ENCODE data around the gene COL1A1.

COL1A1 gene

GRCh38 chr17:50217591-50217990, 16.2 kb upstream of the COL1A1 start:
- no peaks in the 10 kb centered on the region for H3K9me2 ChIP-seq (ENCODE audit: low read depth, low read length)

DNA sequence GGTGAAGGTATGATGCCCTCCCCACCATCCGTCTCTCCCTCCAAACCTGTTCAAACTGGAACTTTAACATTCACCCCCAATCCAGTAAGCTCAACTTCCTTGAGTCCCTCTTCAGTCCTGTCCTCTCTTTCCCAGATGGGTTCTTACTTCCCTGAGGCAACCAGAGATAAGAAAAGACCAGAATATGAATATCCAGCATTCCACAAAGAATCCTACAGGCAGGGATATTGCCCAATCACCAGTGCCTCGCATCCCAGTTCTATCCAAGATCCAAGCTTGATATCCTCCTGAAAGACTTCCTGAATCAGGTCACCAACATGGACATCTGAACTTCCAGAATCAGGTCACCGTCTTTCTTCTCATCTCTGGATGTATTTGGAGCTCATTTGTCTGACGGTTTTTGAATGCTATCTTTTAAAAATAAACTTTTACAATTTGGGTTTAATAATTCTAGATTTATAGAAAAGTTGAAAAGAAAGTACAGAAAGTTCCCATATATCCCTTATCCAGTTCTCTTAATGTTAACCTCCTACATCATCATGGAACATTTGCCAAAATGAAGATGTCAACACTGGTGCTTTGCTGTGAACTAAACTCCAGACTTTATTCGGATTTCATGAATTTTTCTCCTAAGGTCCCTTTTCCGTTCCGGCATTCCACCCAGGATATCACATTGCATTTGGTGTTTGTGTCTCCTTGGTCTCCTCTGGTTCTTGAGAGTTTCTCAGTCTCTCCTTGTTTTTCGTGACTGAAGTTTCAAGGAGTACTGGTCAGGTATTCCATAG, 13.7 kb upstream of the COL1A1 start:
- H3K4me1 ChIP-seq (ENCODE audit: insufficient read depth, low read length, severe bottlenecking) = no peaks in the 10 kb centered on the region
- no peak overlapping the region for H3K9ac ChIP-seq (ENCODE audit: low read length)
- no peaks in the 10 kb centered on the region for H3F3A ChIP-seq (ENCODE audit: insufficient read depth, low read length)
- no peaks in the 10 kb centered on the region for H3K79me2 ChIP-seq (ENCODE audit: insufficient read depth, low read length)
- H2AFZ ChIP-seq (ENCODE audit: low read length) = no peak overlapping the region
- no peak overlapping the region for H3K27ac ChIP-seq (ENCODE audit: low read depth, low read length, poor library complexity, severe bottlenecking)
- no peak overlapping the region for H3K4me2 ChIP-seq (ENCODE audit: low read length)
- no peaks in the 10 kb centered on the region for H3K9me3 ChIP-seq (ENCODE audit: low read length)
- no peaks in the 10 kb centered on the region for H3K9me2 ChIP-seq (ENCODE audit: low read depth, low read length)
- TF ChIP-seq EZH2 (IDR thresholded peaks at IDR 0.05; ENCODE audit: borderline replicate concordance, low read length) = no peak
- TF ChIP-seq, protein P1, sequence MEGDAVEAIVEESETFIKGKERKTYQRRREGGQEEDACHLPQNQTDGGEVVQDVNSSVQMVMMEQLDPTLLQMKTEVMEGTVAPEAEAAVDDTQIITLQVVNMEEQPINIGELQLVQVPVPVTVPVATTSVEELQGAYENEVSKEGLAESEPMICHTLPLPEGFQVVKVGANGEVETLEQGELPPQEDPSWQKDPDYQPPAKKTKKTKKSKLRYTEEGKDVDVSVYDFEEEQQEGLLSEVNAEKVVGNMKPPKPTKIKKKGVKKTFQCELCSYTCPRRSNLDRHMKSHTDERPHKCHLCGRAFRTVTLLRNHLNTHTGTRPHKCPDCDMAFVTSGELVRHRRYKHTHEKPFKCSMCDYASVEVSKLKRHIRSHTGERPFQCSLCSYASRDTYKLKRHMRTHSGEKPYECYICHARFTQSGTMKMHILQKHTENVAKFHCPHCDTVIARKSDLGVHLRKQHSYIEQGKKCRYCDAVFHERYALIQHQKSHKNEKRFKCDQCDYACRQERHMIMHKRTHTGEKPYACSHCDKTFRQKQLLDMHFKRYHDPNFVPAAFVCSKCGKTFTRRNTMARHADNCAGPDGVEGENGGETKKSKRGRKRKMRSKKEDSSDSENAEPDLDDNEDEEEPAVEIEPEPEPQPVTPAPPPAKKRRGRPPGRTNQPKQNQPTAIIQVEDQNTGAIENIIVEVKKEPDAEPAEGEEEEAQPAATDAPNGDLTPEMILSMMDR (IDR thresholded peaks at IDR 0.05; ENCODE audit: low read length) = no peak
- peaks cover 9% of the 10 kb centered on the region for H3K27me3 ChIP-seq (ENCODE audit: insufficient read depth, low read length)
- H3K36me3 ChIP-seq (ENCODE audit: insufficient read depth, low read length) = no peaks in the 10 kb centered on the region
- no peak overlapping the region for H3K4me3 ChIP-seq (ENCODE audit: low read depth, low read length, poor library complexity, severe bottlenecking)
- no peaks in the 10 kb centered on the region for H4K20me1 ChIP-seq (ENCODE audit: insufficient read depth, low read length)

More at GRCh38 chr17:50217591-50217990, 16.2 kb upstream of the COL1A1 start:
- H2AFZ ChIP-seq (ENCODE audit: low read length) = no peak overlapping the region
- TF ChIP-seq, protein P1 (IDR thresholded peaks at IDR 0.05; ENCODE audit: low read length) = no peak
- no peak for TF ChIP-seq EZH2 (IDR thresholded peaks at IDR 0.05; ENCODE audit: borderline replicate concordance, low read length)
- H3K9me3 ChIP-seq (ENCODE audit: low read length) = no peaks in the 10 kb centered on the region
- H3K4me3 ChIP-seq (ENCODE audit: low read depth, low read length, poor library complexity, severe bottlenecking) = no peak overlapping the region
- peaks cover 9% of the 10 kb centered on the region; the same call in 1 of the 2 replicates for H3K27me3 ChIP-seq (ENCODE audit: insufficient read depth, low read length)
- no peaks in the 10 kb centered on the region for H3K79me2 ChIP-seq (ENCODE audit: insufficient read depth, low read length)
- H3K4me1 ChIP-seq (ENCODE audit: insufficient read depth, low read length, severe bottlenecking) = no peaks in the 10 kb centered on the region
- no peaks in the 10 kb centered on the region for H3K36me3 ChIP-seq (ENCODE audit: insufficient read depth, low read length)
- H3K9ac ChIP-seq (ENCODE audit: low read length) = no peak overlapping the region
- no peaks in the 10 kb centered on the region for H3F3A ChIP-seq (ENCODE audit: insufficient read depth, low read length)
- H3K27ac ChIP-seq (ENCODE audit: low read depth, low read length, poor library complexity, severe bottlenecking) = no peak overlapping the region
- H4K20me1 ChIP-seq (ENCODE audit: insufficient read depth, low read length) = no peaks in the 10 kb centered on the region
- H3K4me2 ChIP-seq (ENCODE audit: low read length) = no peak overlapping the region

- Histone ChIP-seq H3K27ac (ENCODE audit: low read depth, low read length, poor library complexity, severe bottlenecking) (no peak overlapping the region), H3K4me1 (ENCODE audit: insufficient read depth, low read length, severe bottlenecking) (no peaks in the 10 kb centered on the region), H3K4me2 (ENCODE audit: low read length) (no peak overlapping the region), H4K20me1 (ENCODE audit: insufficient read depth, low read length) (no peaks in the 10 kb centered on the region), H2AFZ (ENCODE audit: low read length) (no peak overlapping the region), H3K27me3 (ENCODE audit: insufficient read depth, low read length) (peaks cover under 1% of the 10 kb centered on the region; the same call in 1 of the 2 replicates), H3F3A (ENCODE audit: insufficient read depth, low read length) (no peaks in the 10 kb centered on the region), H3K36me3 (ENCODE audit: insufficient read depth, low read length) (no peaks in the 10 kb centered on the region), H3K79me2 (ENCODE audit: insufficient read depth, low read length) (no peaks in the 10 kb centered on the region), H3K9ac (ENCODE audit: low read length) (no peak overlapping the region), H3K4me3 (ENCODE audit: low read depth, low read length, poor library complexity, severe bottlenecking) (no peak overlapping the region), H3K9me2 (ENCODE audit: low read depth, low read length) (no peaks in the 10 kb centered on the region), H3K9me3 (ENCODE audit: low read length) (no peaks in the 10 kb centered on the region)
- TF ChIP-seq, protein P1 (IDR thresholded peaks at IDR 0.05; ENCODE audit: low read length) = no peak; the same call in 1 of the 2 replicates
- no peak for TF ChIP-seq EZH2 (IDR thresholded peaks at IDR 0.05; ENCODE audit: borderline replicate concordance, low read length)
Measured at GRCh38 chr17:50213026-50214022, 11.9 kb upstream of the COL1A1 start.

Measured in OCI-LY1 (cell line).